GM21529 (cell line): ENCODE results near the gene ZNF512.
"Not testable (repeated sequence)": the region's sequence is repeated elsewhere in the genome, so short reads cannot be mapped to it uniquely, and the experiment has no call there.

Source experiments
- ATAC-seq: cut with Tn5 transposase; IDR thresholded peaks from one replicate; pipeline ENCODE4 v1.9.1; 2021; ENCODE audit not compliant: unreplicated experiment

ZNF512 gene

DNA sequence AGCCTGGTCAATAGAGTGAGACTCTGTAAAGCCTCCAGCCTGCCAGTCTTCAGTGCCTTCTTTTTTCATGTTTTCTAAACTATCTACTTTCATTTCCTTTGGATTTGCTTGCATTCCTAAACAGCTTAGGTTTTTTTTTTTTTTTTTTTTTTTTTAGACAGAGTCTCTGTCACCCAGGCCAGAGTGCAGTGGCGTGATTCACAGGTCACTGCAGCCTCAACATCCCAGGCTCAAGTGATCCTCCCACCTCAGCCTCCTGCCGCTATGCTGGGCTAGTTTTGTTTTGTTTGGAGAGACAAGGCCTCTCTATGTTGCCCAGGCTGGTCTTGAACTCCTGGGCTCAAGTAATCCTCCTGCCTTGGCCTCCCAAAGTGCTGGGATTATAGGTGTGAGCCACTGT is 47.4 kb downstream of the ZNF512 start:
- ATAC-seq, result not testable (repeated sequence)

DNA sequence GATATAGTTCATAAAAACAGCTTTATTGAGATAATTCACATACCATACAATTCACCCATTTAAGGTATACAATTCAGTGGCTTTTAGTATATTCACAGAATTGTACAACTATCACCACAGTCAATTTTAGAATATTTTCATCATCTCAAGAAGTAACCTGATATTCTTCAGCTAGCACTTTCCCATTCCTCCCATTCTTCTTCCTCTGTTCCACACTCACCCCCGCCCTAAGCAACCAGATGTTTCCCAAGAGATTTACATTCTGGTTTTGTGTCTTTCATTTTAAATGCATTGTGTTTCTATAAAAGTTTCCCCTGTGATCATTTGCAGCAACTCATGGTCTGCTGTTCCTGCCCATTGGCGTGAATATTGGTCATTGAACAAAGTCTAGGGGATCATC is 51.4 kb downstream of the ZNF512 start:
- ATAC-seq, result no peak

DNA sequence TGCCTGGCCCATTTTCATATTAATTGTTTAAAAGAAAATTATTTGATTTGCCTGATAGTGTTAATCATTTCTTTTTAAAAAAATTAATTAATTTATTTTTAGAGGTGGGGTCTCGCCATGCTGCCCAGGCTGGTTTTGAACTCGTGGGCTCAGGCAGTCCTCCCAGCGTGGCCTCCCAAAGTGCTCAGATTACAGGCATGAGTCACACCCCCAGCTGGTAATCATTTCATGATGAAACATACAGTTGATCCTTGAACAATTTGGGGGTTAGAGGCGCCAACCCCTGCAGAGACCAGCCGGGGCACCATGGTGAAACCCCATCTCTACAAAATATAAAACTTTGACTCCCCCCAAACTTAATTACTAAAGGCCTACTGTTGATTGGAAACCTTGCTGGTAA is 53.9 kb downstream of the ZNF512 start:
- no peak for ATAC-seq

DNA sequence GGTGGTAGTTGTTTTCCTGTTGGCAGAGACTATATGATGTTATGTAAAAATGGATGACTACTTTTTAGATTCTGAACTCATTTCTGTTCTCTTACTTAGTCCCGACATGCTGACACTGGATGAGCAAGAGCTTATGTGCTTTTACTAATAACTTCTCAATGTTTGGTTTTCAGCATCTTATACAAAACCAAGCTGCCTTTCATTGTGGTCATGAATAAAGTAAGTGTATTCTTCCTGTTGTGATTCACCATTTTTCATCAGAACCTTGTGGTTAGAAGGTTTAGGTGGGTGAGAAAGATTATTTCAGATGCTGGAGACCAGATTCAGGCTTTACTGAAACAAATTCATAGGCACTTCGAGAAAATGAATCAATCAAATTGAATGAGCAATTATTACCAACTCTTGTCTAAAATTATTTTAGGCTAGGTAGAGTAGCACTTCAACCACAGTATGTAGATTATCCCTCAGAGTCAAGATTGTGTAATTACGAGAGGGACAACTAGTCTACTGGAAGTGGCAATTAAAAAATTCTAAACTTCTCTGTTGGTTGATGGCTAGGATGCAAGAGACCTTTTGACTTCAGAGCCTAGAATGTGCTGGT is 55.3 kb downstream of the ZNF512 start:
- ATAC-seq, result no peak

DNA sequence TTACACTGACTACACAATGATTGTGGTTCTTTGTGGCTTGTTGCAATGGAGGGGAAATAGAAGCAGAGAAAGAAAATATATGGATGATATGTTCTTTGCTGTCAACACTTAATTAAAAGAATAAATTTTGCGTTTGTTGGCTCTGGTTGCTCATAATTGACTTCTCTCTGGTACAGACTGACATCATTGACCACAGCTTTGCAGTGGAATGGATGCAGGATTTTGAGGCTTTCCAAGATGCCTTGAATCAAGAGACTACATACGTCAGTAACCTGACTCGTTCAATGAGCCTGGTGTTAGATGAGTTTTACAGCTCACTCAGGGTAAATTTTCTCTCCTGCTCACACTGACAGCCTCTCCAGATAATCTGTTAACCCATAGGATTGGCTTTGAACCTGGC is 55.9 kb downstream of the ZNF512 start:
- no peak for ATAC-seq

DNA sequence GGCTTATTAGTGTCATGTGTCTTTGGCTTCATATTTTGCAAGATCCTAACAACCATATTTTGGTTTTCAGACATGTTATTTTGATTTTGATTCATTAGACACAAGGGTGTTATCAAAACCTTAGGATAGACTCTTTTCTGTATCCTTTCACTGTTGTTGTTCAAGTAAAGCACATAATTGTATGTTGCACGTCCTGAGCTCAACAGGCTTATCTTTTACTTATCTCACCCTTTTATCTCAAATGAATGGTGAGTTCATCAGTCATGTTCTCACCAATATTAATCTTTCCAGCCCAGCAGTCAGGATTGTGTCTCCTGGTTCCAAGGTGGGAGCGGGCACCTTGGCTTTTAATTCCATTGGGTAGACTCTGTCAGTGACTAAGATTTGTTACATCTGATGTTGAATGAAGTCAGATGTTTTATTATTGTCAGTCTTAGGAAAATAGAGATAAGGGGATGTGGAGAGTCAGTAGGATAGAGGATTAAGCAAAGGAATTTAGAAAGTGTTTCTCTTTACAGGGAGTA is 57.9 kb downstream of the ZNF512 start:
- ATAC-seq, result no peak

DNA sequence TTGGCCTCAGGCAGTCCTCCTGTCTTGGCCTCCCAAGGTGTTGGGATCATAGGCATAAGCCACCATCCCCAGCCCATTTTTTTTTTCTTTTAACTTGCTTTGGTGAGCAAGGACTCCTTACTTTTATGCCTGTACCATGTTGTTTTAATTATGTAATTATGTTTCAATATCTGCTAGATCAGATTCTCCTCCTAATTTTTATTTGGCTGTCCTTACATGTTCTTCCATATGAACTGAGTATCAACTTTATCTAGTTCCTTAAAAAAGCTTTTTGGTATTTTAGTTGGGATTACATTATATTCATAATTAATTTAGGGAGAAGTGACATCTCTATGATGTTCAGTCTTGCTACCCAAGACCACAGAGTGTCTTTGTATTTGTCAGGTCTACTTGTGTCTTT is 62.4 kb downstream of the ZNF512 start:
- ATAC-seq, result no peak

DNA sequence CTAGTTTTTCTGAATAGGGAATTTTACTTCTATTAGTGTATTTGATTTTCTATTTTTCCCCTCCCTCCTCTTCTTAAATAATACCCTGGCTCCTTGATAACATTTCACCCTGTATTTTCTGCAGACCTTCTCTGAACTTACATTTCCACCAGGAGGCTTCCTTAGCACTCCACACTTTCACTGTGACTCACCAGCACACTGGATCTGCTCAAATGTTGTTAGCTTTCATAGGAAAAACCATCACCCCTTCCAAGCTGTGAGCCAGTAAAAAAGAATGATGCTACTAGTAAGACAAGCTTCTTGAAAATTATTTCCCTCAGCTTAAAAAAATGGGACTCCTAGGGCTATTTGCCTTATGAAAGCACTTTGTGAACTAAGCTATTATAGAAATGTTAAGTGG is 64.4 kb downstream of the ZNF512 start:
- ATAC-seq, result no peak

DNA sequence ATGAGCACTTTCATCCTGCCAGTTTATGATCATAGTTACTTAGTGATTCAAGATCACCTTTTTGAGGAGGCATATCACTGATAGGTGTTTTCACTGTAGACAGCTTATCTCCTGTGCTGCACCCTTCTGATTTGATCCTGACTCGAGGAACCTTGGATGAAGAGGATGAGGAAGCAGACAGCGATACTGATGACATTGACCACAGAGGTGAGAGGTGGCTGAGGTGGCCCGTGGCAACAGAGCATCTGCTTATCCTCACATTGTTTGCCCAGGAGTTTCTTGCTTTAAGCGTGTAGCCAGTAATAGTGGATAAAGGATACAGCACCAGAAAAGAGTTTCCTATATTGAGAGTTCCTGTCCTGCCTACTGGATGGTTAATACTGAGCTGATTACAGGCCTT is 64.9 kb downstream of the ZNF512 start:
- ATAC-seq, result no peak

DNA sequence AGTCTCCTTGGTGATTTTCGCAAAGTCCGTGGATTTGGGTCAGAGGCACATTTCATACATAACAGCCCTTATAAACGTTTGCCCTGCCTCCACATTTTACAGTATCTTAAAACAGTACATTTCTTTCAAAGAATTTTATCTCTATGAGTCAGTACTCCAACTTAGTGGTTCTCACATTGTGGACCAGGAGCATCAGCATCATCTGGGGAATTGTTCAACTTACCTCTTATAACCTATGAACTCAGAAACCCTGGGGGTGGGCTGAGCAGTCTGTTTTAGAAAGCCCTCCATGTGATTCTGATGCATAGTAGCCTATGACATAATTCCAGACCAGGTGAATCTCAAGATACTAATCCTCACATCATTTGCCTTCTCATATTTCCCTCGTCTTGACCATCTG is 68.2 kb downstream of the ZNF512 start:
- ATAC-seq, result no peak

DNA sequence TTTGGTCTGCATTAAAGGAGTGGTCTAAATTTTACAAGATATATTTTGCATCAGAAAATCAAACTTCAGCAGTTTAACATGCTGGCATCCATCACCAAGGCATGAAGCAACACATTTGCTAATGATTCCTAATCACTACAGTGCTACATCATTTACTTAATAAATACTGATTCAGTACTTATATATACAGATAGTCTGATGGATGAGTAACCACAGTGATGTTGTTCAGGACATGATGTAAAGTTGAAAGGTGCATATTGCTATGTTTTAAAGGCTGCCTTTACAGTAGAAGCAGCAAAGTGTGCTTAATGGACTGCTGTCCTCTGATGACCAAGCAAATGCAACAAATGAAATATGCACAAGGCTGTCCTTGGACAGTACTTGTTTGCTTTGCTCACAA is 69.5 kb downstream of the ZNF512 start:
- ATAC-seq, result no peak

DNA sequence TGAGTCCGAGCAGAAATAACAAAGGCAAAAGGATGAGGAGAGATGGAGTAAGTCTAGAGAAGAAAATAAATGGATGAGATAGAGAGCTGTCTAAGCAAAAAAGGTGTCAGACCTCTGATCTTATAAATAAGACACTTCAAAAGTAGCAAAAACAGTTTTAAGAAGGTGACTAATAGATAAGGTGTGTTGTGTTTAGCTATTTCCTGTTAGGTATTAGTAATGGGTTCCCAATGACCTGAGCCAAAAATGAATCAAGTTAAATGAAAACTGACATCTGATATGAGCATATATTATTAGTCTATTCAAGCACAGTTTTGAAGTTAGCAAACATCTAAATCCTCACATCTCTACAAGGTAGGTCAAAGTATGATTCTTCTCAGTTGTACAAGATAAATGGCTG is 69.9 kb downstream of the ZNF512 start:
- no peak for ATAC-seq

DNA sequence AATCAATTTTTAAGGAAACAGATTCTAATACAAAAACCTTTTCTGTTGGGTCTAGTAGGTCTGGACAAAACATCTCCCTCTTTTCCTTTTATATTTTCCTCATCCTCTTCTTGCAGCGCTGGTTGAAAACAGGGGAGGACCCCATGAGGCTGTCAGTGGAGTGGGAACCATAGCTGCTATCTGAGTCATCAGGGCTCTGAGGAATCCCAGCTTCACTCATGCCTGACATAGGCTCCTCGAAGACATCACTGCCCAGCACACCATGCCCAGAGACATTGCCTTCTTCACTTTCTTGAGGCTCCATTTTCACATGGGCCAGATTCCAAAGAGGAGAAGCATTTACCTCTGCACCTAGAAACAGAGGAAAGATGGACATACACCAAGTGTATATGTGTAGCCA is 70.6 kb downstream of the ZNF512 start:
- no peak for ATAC-seq

DNA sequence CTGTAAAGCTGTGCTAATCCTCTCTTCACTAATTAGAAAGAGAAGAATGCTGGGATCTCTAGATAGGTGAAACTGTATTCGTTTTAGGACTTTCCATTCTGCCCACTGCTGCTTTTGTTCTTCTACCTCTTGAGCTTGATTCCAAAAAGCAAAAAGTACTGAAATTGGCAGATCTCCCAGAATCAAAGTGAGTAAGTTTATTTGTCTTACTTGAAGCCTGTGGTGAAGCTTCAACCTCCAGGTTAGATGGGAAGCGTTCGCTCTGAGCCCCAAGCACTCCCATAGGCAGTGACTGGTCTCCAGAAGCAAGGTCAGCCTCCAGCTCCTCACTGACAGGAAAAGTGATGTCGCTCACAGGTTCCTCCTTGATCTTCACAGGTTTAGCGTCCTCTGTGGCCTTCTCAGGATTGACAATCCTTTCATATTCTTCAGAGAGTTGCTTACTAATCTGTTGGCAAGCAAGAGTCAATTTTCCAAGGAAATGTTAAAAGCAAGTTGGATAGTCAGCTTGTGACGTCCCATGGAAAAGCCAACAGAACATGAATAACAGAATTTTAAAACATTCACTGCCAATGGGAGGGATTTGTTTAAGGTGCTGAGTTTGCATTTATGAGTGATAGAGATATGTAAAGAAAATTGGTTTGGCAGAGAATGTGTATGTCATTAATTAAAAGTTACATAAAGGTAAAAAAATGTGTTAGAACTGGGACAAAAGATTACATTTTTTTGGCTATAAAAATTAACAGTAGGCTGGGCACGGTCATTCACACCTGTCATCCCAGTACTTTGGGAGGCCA is 72.5 kb downstream of the ZNF512 start:
- ATAC-seq, result no peak

DNA sequence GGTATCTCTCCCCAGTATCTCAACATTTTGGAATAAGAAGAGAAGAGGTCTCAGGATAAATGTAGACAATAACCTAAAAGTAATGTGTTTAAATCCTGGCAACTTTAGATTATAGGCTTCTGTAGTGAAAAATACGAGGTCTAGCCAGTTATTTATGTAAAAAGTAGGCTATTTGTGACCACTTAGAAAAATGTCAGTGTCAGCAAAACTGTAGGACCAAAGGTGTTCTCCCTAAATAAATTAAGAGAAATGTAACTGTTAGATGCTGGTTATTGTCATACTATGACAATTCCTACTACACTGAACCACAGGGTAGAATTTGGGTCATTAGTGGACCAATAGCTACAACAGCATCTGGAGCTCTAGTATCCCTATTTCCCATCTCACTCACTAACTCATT is 78.5 kb downstream of the ZNF512 start:
- no peak for ATAC-seq

DNA sequence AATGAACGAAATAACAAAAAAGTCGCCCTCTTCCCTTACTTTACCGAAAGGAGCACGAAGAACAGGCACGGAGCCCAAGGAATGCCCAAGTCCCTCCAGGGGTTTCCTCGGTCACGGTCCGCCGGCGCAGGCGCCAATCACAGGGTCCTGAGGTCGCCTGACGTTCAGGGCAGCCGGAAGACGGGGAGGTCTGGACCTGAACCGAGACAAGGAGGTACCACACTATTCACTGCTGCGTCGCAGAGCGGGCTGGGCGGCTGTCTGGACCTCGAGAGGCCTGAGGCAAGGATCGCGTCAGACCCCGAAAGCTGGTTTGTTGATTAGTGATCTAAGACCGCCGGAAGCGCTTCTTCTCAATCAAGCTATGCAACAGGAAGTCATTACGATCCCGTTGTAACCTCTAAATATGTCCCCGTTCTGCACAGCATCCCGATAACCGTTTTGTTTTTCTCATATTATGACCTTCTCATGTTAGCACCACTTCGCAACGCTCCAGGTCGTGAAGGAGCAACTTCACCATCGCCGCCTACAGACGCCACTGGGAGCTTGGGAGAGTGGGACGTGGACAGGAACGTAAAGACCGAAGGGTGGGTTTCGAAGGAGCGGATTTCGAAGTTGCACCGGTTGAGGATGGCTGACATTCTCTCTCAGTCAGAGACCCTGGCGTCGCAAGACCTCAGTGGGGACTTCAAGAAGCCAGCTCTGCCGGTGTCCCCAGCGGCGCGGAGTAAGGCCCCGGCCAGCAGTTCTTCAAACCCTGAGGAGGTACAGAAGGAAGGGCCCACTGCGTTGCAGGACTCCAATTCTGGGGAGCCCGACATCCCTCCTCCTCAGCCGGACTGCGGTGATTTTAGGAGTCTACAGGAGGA is 80.7 kb downstream of the ZNF512 start, which contains the start of the genes SLC4A1AP and SUPT7L:
Gene SLC4A1AP, plus strand, starts transcription at position 605 of the 869 bp plus-strand sequence. Its CDS starts 26 bp downstream, at position 631.
Gene SUPT7L, minus strand, starts transcription at position 330 of the 869 bp plus-strand sequence. CDS start 1,422 bp downstream, outside the sequence.
- ATAC-seq, result peak; percentile 74

DNA sequence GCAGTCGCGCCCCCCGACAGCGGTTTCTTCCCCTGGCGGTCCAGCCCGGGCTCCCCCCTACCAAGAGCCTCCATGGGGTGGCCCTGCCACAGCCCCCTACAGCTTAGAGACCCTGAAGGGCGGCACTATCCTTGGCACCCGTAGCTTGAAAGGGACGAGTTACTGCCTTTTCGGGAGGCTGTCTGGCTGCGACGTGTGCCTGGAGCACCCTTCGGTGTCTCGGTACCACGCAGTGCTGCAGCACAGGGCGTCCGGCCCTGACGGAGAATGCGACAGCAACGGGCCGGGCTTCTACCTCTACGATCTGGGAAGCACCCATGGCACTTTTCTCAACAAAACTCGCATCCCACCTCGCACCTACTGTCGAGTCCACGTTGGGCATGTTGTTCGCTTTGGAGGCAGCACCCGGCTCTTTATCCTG is 81.3 kb downstream of the ZNF512 start:
- ATAC-seq, result peak; percentile 14

DNA sequence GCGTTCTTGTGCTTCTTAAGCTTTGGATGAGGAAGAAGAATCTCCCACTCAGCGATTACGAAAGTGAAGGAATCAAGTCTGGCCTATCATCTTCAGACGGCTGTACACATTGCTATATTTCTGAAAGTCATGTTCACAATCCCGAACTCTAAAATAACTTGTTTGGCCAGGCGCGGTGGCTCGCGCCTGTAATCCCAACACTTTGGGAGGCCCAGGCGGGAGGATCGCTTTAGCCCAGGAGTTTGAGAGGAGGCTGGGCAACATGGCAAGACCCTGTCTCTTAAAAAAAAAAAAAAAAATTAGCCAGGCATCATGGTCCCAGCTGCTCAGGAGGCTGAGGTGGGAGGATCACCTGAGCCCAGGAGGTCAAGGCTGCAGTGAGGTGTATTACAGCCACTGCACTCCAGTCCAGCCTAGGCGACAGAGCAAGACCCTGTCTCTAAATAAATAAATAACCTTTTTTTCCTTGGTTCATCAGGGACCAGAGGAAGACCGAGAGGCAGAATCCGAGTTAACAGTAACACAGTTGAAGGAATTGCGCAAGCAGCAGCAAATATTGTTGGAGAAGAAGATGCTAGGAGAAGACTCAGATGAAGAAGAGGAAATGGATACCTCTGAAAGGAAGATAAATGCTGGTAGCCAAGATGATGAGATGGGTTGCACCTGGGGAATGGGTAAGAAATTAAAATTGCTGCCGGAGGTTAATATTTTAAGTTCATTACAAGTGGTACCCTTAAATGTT is 82.0 kb downstream of the ZNF512 start:
- no peak for ATAC-seq

DNA sequence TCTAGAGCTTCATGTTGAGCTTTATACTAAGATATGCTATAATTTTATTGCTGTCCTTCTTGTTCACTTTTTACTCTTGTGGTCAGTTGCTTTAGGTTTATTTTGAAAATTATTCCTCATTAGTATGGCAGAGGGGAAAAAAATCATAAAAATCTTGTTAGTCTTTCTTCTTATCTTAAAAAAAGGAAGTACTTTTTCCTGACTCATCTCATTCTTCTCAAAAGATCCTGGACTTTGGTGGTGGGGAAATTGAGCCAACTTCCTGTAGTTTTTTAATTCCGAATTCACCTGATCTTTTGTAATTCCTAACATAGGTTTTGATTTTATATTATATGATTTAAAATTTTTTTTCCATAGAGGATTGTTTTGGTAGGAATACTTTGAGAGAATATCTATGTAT is 84.6 kb downstream of the ZNF512 start:
- ATAC-seq, result no peak

DNA sequence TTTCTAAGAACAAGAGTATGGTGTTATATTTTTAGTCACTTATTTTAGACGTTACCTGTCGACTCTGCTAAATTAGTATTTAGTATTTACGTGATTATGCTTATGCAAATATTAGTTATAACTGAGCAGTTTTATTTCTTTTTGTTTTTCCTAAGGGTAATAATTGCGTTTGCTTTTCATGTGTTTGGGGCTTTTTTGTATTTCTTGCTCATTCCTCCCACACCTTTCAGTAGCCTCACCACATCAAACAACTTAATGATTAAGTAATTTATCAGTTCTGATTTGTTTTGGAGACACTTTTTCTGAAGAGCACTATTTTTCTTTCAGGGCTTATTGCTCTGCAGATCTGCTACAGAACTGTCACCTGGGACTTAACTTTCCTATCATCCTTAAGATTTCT is 88.4 kb downstream of the ZNF512 start:
- no peak for ATAC-seq
